Measurements from ENCODE around the gene ALG3. TPM values are rescaled to one million over a fixed set of nuclear protein-coding genes. Genes with fewer than 3 reads are reported as not detected.

Gene ALG3
- total RNA-seq, 1 experiment from 2014 or later: 62.2 TPM

GRCh38 chr3:184275381-184275701 is 26.6 kb upstream of the ALG3 start:
- TF ChIP-seq CTCF (conservative IDR thresholded peaks at IDR 0.05): no peak
- H4K5ac ChIP-seq (ENCODE audit: insufficient read length, low read depth, low read length): no peak overlapping the region
- H3K4me2 ChIP-seq (ENCODE audit: insufficient read depth, insufficient read length, low read length): peak overlapping the region; percentile 22
- peak overlapping the region; percentile 3 for H4K8ac ChIP-seq (replicated peaks; ENCODE audit: insufficient read length, low read depth, low read length)
- H3K36me3 Mint-ChIP-seq (ENCODE audit: insufficient read depth in 1 of 3, low read depth in 3 of 3): no peaks in the 10 kb centered on the region; a peak in 1 of 7 replicates
- no peak overlapping the region for H2AK5ac ChIP-seq (ENCODE audit: insufficient read length, low read length)
- H2AFZ ChIP-seq (ENCODE audit: low read length): no peak overlapping the region
- peak overlapping the region in 1 of 2 experiments; percentile 72; a peak in 3 of 5 replicates for H3K4me3 Mint-ChIP-seq
- no peak overlapping the region for H3K9ac ChIP-seq (ENCODE audit: extremely low read depth, insufficient read length, low read length)
- no peak overlapping the region for H3K27ac ChIP-seq (ENCODE audit: insufficient read length, low read depth, low read length)
- no peak overlapping the region; a peak in 1 of 7 replicates for H3K27ac Mint-ChIP-seq
- no peak overlapping the region for H2BK120ac ChIP-seq (ENCODE audit: low read depth, low read length, poor library complexity, severe bottlenecking)
- H3K4me1 ChIP-seq (ENCODE audit: insufficient read depth, low read length): no peaks in the 10 kb centered on the region
- no peaks in the 10 kb centered on the region for H3K79me2 ChIP-seq (ENCODE audit: insufficient read depth, low read length)
- H3K23ac ChIP-seq (ENCODE audit: insufficient read length, low read depth, low read length): peak overlapping the region; percentile 17
- no peak overlapping the region for H3T11ph ChIP-seq (ENCODE audit: low read length)
- no peak for DNase-seq
- H3K9me3 Mint-ChIP-seq: no peaks in the 10 kb centered on the region
- no peak overlapping the region for H3K4ac ChIP-seq (ENCODE audit: low read depth, low read length)
- no peaks in the 10 kb centered on the region for H3K79me1 ChIP-seq (ENCODE audit: insufficient read depth, low read depth, low read length, poor library complexity, severe bottlenecking)
- peak overlapping the region; percentile 37; the same call in 1 of the 2 replicates for H3K14ac ChIP-seq (ENCODE audit: insufficient read depth, low read length)
- peaks cover 2% of the 10 kb centered on the region for H3K23me2 ChIP-seq (ENCODE audit: insufficient read length, low read depth, low read length, poor library complexity, severe bottlenecking)
- no peak overlapping the region for H2BK15ac ChIP-seq (ENCODE audit: low read depth, low read length)
- H3K27me3 ChIP-seq (ENCODE audit: insufficient read depth, low read length): peaks cover 8% of the 10 kb centered on the region; the same call in 1 of the 2 replicates
- H4K20me1 ChIP-seq (ENCODE audit: control insufficient read depth, insufficient read depth, insufficient read length): no peaks in the 10 kb centered on the region
- no peak overlapping the region for H3K56ac ChIP-seq (ENCODE audit: insufficient read length, low read depth, low read length)
- no peak overlapping the region for H2BK12ac ChIP-seq (ENCODE audit: insufficient read length, low read depth, low read length)
- H3K9me3 ChIP-seq (ENCODE audit: control insufficient read depth, low read depth, low read length): no peaks in the 10 kb centered on the region
- no peak overlapping the region for H2BK20ac ChIP-seq (ENCODE audit: low read depth, low read length, poor library complexity, severe bottlenecking)
- H3K27me3 Mint-ChIP-seq (ENCODE audit: low read depth): peaks cover 15% of the 10 kb centered on the region
- WGBS (ENCODE audit: extremely low coverage, insufficient read length, low lambda C conversion rate): no CpG with 5 or more reads among the region's 12 CpGs
- no peak overlapping the region for H2BK5ac ChIP-seq (ENCODE audit: insufficient read length, low read length)
- H4K91ac ChIP-seq (ENCODE audit: insufficient read length, low read depth, low read length): no peak overlapping the region
- H3K4me1 Mint-ChIP-seq: peaks cover 0 to 6% of the 10 kb centered on the region in 2 experiments; a peak in 2 of 4 replicates
- H3K18ac ChIP-seq (ENCODE audit: insufficient read length, low read depth, low read length): peak overlapping the region; percentile 27
